Skeletal muscle tissue (tissue), 4 donors: ENCODE measurements around the gene RPTOR. TPM values are rescaled to one million over a fixed set of nuclear protein-coding genes. Genes with fewer than 3 reads are reported as not detected.

Experiments used
- H3K27ac ChIP-seq: one replicate; pipeline ENCODE4 v1.7.0; 2013; ENCODE audit warnings: mild to moderate bottlenecking, low read depth, low read length, inconsistent platforms
- H3K27me3 ChIP-seq, 3 donors: one replicate each; pipeline ENCODE4 v1.7.0; 2013; ENCODE audit warnings: low read length in 3 of 3; ENCODE audit not compliant: control insufficient read depth in 3 of 3, insufficient read depth in 3 of 3
- H3K36me3 ChIP-seq, 3 donors: one replicate each; pipeline ENCODE4 v1.7.0; 2013; ENCODE audit warnings: low read length in 3 of 3; ENCODE audit not compliant: control insufficient read depth in 3 of 3, insufficient read depth in 3 of 3
- H3K4me1 ChIP-seq, 3 donors: one replicate each; pipeline ENCODE4 v1.7.0; 2013; ENCODE audit warnings: low read length in 3 of 3, mild to moderate bottlenecking in 3 of 3; ENCODE audit not compliant: control insufficient read depth in 3 of 3, insufficient read depth in 3 of 3
- H3K4me3 ChIP-seq, 3 donors: one replicate each; pipeline ENCODE4 v1.7.0; 2013; ENCODE audit warnings: low read length in 3 of 3
- H3K9ac ChIP-seq, 3 donors: one replicate each; pipeline ENCODE4 v1.7.0; 2013; ENCODE audit warnings: low read length in 3 of 3, mild to moderate bottlenecking in 3 of 3, moderate library complexity in 2 of 3, low read depth in 1 of 3
- H3K9me3 ChIP-seq, 3 donors: one replicate each; pipeline ENCODE4 v1.7.0; 2013; ENCODE audit warnings: low read length in 3 of 3; ENCODE audit not compliant: control insufficient read depth in 3 of 3
- total RNA-seq: library from RNA; depleted of rRNA; stranded (reverse); fragments of >200 nt; gene quantifications from one replicate; pipeline ENCODE4 v1.2.3, GENCODE V29; 2014
- donor health status: Osteomylitis.

RPTOR gene
- total RNA-seq, 1 donor from 2014 or later, result 24.5 TPM

DNA sequence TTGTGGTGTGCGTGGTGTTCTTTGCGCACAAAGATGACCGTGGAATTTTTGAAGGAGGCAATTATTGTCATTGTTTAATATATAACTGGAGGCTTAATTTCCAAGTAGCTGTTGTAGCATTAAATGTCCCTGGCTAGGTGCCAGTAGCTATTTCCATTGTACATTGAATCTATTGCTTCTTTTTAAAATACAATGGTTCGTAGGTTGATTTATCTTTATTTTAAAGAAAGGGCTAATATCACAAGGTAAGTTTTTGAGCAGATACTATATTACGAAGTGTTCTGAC lies 127.1 kb downstream of the RPTOR start:
- H3K4me3 ChIP-seq, result no peak overlapping the region
- no peaks in the 10 kb centered on the region for H3K27me3 ChIP-seq
- no peak overlapping the region for H3K27ac ChIP-seq
- H3K36me3 ChIP-seq, result no peaks in the 10 kb centered on the region
- peaks cover 0 to 6% (median 3%) of the 10 kb centered on the region in 3 donors for H3K4me1 ChIP-seq
- no peaks in the 10 kb centered on the region for H3K9me3 ChIP-seq
- H3K9ac ChIP-seq, result no peak overlapping the region

DNA sequence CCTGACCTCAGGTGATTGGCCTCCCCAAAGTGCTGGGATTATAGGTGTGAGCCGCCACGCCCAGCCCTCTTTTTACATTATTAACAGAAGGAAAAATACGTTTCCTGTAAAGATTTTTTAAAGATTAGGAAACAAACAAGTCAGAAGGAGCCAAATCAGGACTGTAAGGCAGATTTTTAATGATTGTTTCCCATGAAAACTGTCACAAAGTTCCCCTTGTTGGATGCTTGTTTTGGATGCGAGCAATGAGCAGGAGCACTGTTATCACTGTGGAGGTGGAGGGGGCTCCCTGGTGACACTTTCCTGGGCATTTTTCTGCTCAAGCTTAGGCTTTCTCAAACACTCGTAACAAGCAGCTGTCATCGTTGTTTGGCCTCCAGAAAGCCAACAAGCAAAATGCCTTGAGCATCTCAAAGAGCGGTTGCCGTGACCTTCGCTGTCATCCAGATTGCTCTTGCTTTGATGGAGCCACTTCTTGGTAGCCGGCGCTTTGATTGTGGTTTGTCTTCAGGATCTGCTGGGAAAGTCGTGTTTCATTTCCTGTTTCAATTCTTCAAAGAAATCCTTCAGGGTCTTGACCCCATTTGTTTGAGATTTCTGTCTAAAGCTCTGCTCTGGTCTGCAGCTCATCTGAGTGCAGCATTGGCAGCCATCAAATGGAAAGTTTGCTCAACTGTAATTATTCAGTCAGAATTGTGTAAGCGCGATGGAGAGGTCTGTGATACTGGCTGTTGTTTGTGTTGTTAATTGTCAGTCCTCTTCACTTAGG lies 128.7 kb downstream of the RPTOR start:
- Histone ChIP-seq H3K27me3 (no peaks in the 10 kb centered on the region), H3K9ac (no peak overlapping the region), H3K4me1 (peaks cover 0 to 6% (median 3%) of the 10 kb centered on the region in 3 donors), H3K9me3 (no peaks in the 10 kb centered on the region), H3K36me3 (no peaks in the 10 kb centered on the region), H3K27ac (no peak overlapping the region), H3K4me3 (no peak overlapping the region)

DNA sequence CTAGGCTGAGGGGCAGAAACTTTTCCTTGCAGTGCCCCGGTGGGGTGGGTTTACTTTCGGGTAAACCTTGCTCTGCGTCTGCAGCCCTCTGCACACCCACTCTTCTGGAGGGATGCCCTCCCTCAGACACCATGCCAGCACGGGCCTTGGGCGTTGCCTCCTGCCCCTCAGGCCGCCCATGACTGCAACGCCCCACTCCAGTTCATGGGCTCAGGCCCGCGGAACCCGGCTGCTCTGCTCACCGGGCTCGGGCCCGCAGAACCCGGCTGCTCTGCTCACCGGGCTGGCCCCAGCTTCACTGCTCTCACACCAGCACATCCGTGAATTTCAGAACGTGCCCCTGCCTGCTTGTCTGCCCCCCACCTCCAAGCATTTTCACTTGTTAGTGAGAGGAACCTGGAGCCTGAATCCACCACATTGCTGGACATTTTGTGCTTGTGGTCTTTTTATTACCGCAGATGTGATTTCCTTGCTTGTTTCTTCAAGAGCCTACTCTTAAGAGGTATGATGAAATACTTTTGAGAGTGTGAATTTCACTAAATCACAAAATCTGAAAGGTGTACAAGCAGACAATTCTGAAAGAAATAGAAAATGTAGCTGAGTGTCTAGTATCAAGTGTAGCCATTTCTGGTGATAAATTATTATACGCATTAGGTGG lies 130.9 kb downstream of the RPTOR start:
- no peak overlapping the region for H3K9ac ChIP-seq
- H3K9me3 ChIP-seq, result no peaks in the 10 kb centered on the region

DNA sequence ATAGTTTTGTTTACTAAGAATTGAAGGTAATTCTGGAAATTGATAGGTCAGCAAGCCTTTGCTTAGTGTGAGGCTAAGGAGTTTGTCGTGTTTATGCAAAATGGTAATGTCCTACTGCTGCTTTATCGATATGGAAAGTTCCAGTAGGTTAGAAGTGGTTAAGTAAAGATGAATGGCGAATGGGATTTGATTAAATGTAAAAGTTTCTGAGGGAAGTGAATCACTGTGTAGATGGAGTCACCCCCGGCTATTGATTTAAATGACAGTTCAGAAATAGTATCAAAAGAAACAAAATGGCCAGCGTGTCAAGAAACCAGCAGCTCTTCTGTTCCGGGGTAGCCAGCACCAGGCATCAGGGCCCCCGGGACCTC lies 131.4 kb downstream of the RPTOR start:
- Histone ChIP-seq H3K4me3 (no peak overlapping the region), H3K36me3 (peaks cover 0 to 2% (median 0%) of the 10 kb centered on the region in 3 donors), H3K9ac (no peak overlapping the region), H3K9me3 (no peaks in the 10 kb centered on the region), H3K4me1 (peaks cover 0 to 2% (median 0%) of the 10 kb centered on the region in 3 donors), H3K27me3 (no peaks in the 10 kb centered on the region), H3K27ac (no peak overlapping the region)

More for the DNA sequence above, 130.9 kb downstream of the RPTOR start:
- no peak overlapping the region for H3K4me3 ChIP-seq
- no peaks in the 10 kb centered on the region for H3K27me3 ChIP-seq
- H3K27ac ChIP-seq, result no peak overlapping the region
- no peaks in the 10 kb centered on the region for H3K36me3 ChIP-seq
- H3K4me1 ChIP-seq, result peaks cover 0 to 2% (median 0%) of the 10 kb centered on the region in 3 donors

DNA sequence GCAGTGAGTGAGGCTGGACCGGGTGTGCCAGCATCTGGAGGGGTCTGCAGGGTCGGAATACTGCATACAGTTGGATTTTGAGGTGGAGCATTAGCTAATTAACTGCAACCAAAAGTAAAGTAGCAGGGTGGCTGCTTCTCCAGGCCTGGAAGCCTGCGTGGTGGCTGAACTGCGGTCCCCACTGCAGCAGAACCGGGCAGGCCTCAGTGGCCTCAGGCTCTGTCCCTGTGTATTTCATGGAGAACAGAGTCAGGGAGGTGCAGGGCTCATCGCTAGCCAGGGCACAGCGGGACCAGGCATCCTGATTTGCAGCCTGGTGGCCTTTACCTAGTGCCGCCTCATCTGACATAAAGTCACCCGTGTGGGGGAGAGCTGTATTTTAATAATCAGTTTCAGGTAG lies 131.9 kb downstream of the RPTOR start:
- Histone ChIP-seq H3K27me3 (no peaks in the 10 kb centered on the region), H3K4me1 (peaks cover 0 to 2% (median 0%) of the 10 kb centered on the region in 3 donors), H3K9ac (no peak overlapping the region), H3K27ac (no peak overlapping the region), H3K9me3 (no peaks in the 10 kb centered on the region), H3K36me3 (peaks cover 0 to 2% (median 0%) of the 10 kb centered on the region in 3 donors), H3K4me3 (no peak overlapping the region)

GRCh38 chr17:80677214-80677756 lies 132.6 kb downstream of the RPTOR start:
- no peak overlapping the region for H3K9ac ChIP-seq
- H3K27me3 ChIP-seq, result no peaks in the 10 kb centered on the region
- no peak overlapping the region for H3K4me3 ChIP-seq
- no peak overlapping the region for H3K27ac ChIP-seq
- H3K36me3 ChIP-seq, result peaks cover 0 to 2% (median 0%) of the 10 kb centered on the region in 3 donors
- peaks cover 0 to 2% (median 0%) of the 10 kb centered on the region in 3 donors for H3K4me1 ChIP-seq
- no peaks in the 10 kb centered on the region for H3K9me3 ChIP-seq

DNA sequence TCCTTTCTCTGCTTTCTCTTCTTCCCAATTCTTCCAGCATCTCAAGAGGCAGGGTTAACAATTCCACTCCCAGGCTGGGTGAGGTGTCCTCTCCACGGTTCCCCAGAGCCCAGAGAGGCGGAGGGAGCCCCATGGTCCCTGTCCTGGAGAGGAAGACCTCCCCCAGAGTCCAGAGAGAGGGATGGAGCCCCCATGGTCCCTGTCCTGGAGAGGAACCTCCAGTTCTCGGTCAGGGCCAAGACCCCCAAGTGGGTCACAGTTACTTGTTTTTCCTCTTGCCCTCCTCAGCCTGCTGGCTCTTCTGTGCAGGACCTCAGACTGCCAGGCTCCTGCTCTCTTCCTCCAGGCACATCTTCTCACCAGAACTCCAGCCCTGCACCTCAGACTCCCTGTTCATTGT lies 135.2 kb downstream of the RPTOR start:
- Histone ChIP-seq H3K4me3 (no peak overlapping the region), H3K9ac (no peak overlapping the region), H3K27me3 (no peaks in the 10 kb centered on the region), H3K9me3 (no peaks in the 10 kb centered on the region), H3K36me3 (peaks cover 0 to 2% (median 0%) of the 10 kb centered on the region in 3 donors), H3K27ac (no peak overlapping the region), H3K4me1 (peaks cover 0 to 4% (median 4%) of the 10 kb centered on the region in 3 donors)

GRCh38 chr17:80681215-80681614 lies 136.6 kb downstream of the RPTOR start:
- peaks cover 0 to 2% (median 0%) of the 10 kb centered on the region in 3 donors for H3K36me3 ChIP-seq
- peaks cover 0 to 4% (median 4%) of the 10 kb centered on the region in 3 donors for H3K4me1 ChIP-seq
- no peak overlapping the region for H3K4me3 ChIP-seq
- no peak overlapping the region for H3K9ac ChIP-seq
- no peak overlapping the region for H3K27ac ChIP-seq
- H3K27me3 ChIP-seq, result no peaks in the 10 kb centered on the region
- no peaks in the 10 kb centered on the region for H3K9me3 ChIP-seq

GRCh38 chr17:80682372-80682771 lies 137.7 kb downstream of the RPTOR start:
- no peak overlapping the region for H3K4me3 ChIP-seq
- H3K9ac ChIP-seq, result no peak overlapping the region
- peaks cover 0 to 4% (median 0%) of the 10 kb centered on the region in 3 donors for H3K36me3 ChIP-seq
- no peaks in the 10 kb centered on the region for H3K9me3 ChIP-seq
- no peak overlapping the region for H3K27ac ChIP-seq
- peaks cover 0 to 4% (median 4%) of the 10 kb centered on the region in 3 donors for H3K4me1 ChIP-seq
- no peaks in the 10 kb centered on the region for H3K27me3 ChIP-seq

- Histone ChIP-seq H3K27me3 (no peaks in the 10 kb centered on the region), H3K9ac (no peak overlapping the region)
Measured at GRCh38 chr17:80683625-80684104, 139.0 kb downstream of the RPTOR start.

More at GRCh38 chr17:80683625-80684104, 139.0 kb downstream of the RPTOR start:
- H3K4me1 ChIP-seq, result peaks cover 0 to 4% (median 4%) of the 10 kb centered on the region in 3 donors
- no peak overlapping the region for H3K4me3 ChIP-seq
- H3K9me3 ChIP-seq, result no peaks in the 10 kb centered on the region
- no peak overlapping the region for H3K27ac ChIP-seq
- H3K36me3 ChIP-seq, result peaks cover 0 to 9% (median 0%) of the 10 kb centered on the region in 3 donors
